HEK293 (cell line): ENCODE measurements around the gene RNF225.

ENCODE experiments used
- CTCF ChIA-PET: fragments of 350-600 bp; formaldehyde crosslinking; extraction: SDS; loops from one replicate; lab custom pipeline; 2021; ENCODE audit warnings: antibody characterized with exemption; lab: Yijun Ruan, JAX
- POLR2A ChIA-PET: fragments of 300-600 bp; formaldehyde crosslinking; extraction: SDS; loops from one replicate; lab custom pipeline; 2020; ENCODE audit warnings: antibody characterized with exemption, inconsistent platforms; lab: Yijun Ruan, JAX
- H3K27ac ChIP-seq: fragments of 200-500 bp; sonication (Bioruptor generic); 2 replicates; pipeline ENCODE4 v1.5.1; 2014; ENCODE audit warnings: low read depth, low read length, control low read depth, inconsistent platforms; ENCODE audit errors: extremely low read depth
- H3K36me3 ChIP-seq, 2 experiments: fragments of 200-500 bp in 1 of 2; sonication (Bioruptor generic) in 1 of 2; 1 replicate in 1 of 2; 2 replicates in 1 of 2; pipeline ENCODE4 v1.5.1; 2014 to 2017; ENCODE audit warnings: inconsistent platforms in 2 of 2, low read length in 2 of 2; ENCODE audit not compliant: control insufficient read depth in 2 of 2, insufficient read depth in 1 of 2
- H3K4me1 ChIP-seq: fragments of 200-500 bp; sonication (Bioruptor generic); 2 replicates; pipeline ENCODE4 v1.5.1; 2014; ENCODE audit warnings: mild to moderate bottlenecking, low read length, inconsistent platforms; ENCODE audit not compliant: control insufficient read depth, insufficient read depth
- H3K4me3 ChIP-seq: 2 replicates; pipeline ENCODE4 v1.5.1; 2011; ENCODE audit warnings: low read depth, mild to moderate bottlenecking, control low read depth, low read length, moderate library complexity
- H3K9me3 ChIP-seq: fragments of 200-500 bp; sonication (Bioruptor generic); 2 replicates; pipeline ENCODE4 v1.5.1; 2014; ENCODE audit warnings: low read depth, low read length, inconsistent platforms; ENCODE audit not compliant: control insufficient read depth, insufficient read depth
- KLF9 ChIP-seq: fragments of 450-650 bp; formaldehyde crosslinking; IDR thresholded peaks from 2 replicates; pipeline ENCODE4 v1.5.1; 2016; ENCODE audit warnings: missing biosample characterization, missing genetic modification characterization, low read depth
- SP7 ChIP-seq: fragments of 450-650 bp; formaldehyde crosslinking; IDR thresholded peaks from 2 replicates; pipeline ENCODE4 v1.5.1; 2016; ENCODE audit warnings: missing biosample characterization, missing genetic modification characterization
- YY2 ChIP-seq: fragments of 450-650 bp; formaldehyde crosslinking; IDR thresholded peaks from 2 replicates; pipeline ENCODE4 v1.5.1; 2016; ENCODE audit warnings: missing biosample characterization, missing genetic modification characterization
- ZIC2 ChIP-seq: fragments of 450-650 bp; formaldehyde crosslinking; IDR thresholded peaks from 2 replicates; pipeline ENCODE4 v1.5.1; 2016; ENCODE audit warnings: missing biosample characterization, missing genetic modification characterization
- ZNF174 ChIP-seq: fragments of 450-650 bp; formaldehyde crosslinking; IDR thresholded peaks from 2 replicates; pipeline ENCODE4 v1.5.0; 2017; ENCODE audit warnings: missing biosample characterization, mild to moderate bottlenecking, missing genetic modification characterization
- ZNF239 ChIP-seq: fragments of 450-650 bp; formaldehyde crosslinking; IDR thresholded peaks from 2 replicates; pipeline ENCODE4 v1.5.1; 2016; ENCODE audit warnings: missing biosample characterization, missing genetic modification characterization
- ZNF416 ChIP-seq: fragments of 450-650 bp; formaldehyde crosslinking; IDR thresholded peaks from 2 replicates; pipeline ENCODE4 v1.5.1; 2016; ENCODE audit warnings: missing biosample characterization, missing genetic modification characterization
- ZNF48 ChIP-seq: fragments of 450-650 bp; formaldehyde crosslinking; IDR thresholded peaks from 2 replicates; pipeline ENCODE4 v1.5.1; 2016; ENCODE audit warnings: missing biosample characterization, missing genetic modification characterization
- ZNF514 ChIP-seq: fragments of 450-650 bp; formaldehyde crosslinking; IDR thresholded peaks from 2 replicates; pipeline ENCODE4 v1.5.1; 2016; ENCODE audit warnings: missing biosample characterization, missing genetic modification characterization
- ZNF555 ChIP-seq: fragments of 450-650 bp; formaldehyde crosslinking; conservative IDR thresholded peaks from 2 replicates; pipeline ENCODE4 v1.5.1; 2017; ENCODE audit warnings: missing biosample characterization, mild to moderate bottlenecking, missing genetic modification characterization, inconsistent platforms
- ZNF629 ChIP-seq: fragments of 450-650 bp; formaldehyde crosslinking; IDR thresholded peaks from 2 replicates; pipeline ENCODE4 v1.5.1; 2017; ENCODE audit warnings: missing biosample characterization, missing genetic modification characterization
- ZNF843 ChIP-seq: fragments of 450-650 bp; formaldehyde crosslinking; IDR thresholded peaks from 2 replicates; pipeline ENCODE4 v1.5.1; 2016; ENCODE audit warnings: missing biosample characterization, missing genetic modification characterization
- ZSCAN16 ChIP-seq: fragments of 450-650 bp; formaldehyde crosslinking; IDR thresholded peaks from 2 replicates; pipeline ENCODE4 v1.5.1; 2016; ENCODE audit warnings: missing biosample characterization, missing genetic modification characterization
- ZSCAN30 ChIP-seq: fragments of 450-650 bp; IDR thresholded peaks from 2 replicates; pipeline ENCODE4 v1.5.1; 2018; ENCODE audit warnings: missing biosample characterization, mild to moderate bottlenecking, missing genetic modification characterization, moderate library complexity
- TF ChIP-seq, protein P1 (sequence below): fragments of 450-650 bp; formaldehyde crosslinking; IDR thresholded peaks from 2 replicates; pipeline ENCODE4 v1.5.1; 2016; ENCODE audit warnings: missing biosample characterization, missing genetic modification characterization, borderline replicate concordance
- TF ChIP-seq, protein P2 (sequence below): fragments of 450-650 bp; IDR thresholded peaks from 2 replicates; pipeline ENCODE4 v1.5.1; 2018; ENCODE audit warnings: missing biosample characterization, mild to moderate bottlenecking, missing genetic modification characterization
- TF ChIP-seq, protein P3 (sequence below): fragments of 450-650 bp; formaldehyde crosslinking; IDR thresholded peaks from 2 replicates; pipeline ENCODE4 v1.5.1; 2016; ENCODE audit warnings: missing biosample characterization, missing genetic modification characterization, low read depth
- TF ChIP-seq, protein P4 (sequence below): fragments of 450-650 bp; formaldehyde crosslinking; IDR thresholded peaks from 2 replicates; pipeline ENCODE4 v1.5.1; 2016; ENCODE audit warnings: missing biosample characterization, missing genetic modification characterization
- TF ChIP-seq, protein P5 (sequence below): fragments of 450-650 bp; formaldehyde crosslinking; IDR thresholded peaks from 2 replicates; pipeline ENCODE4 v1.5.1; 2017; ENCODE audit warnings: missing biosample characterization, mild to moderate bottlenecking, missing genetic modification characterization, moderate library complexity

The RNF225 gene

DNA sequence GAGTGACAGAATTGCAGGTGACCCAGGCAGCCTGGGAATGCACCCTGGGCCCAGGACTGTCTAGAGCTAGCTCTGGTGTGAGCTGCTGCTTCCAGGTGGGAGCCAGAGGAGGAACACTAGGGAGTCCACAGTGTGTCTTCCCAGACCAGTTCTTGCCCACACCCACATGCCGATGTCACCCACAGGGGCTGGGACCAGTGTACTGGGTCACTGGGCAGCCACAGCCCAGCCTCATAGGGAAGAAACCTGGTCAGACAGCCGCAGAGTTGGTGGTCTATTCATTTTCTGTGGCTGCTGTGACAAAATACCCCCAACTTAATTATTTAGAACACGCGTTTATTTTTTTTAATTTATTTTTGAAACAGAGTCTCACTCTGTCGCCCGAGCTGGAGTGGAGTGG is 3.1 kb downstream of the RNF225 start (continued):
- TF ChIP-seq ZNF843 (tag by site-specific recombination) = no peak
- TF ChIP-seq ZSCAN30 (tag by site-specific recombination) = no peak
- TF ChIP-seq ZNF555 (tag by site-specific recombination) = no peak
- TF ChIP-seq ZNF416 (tag by site-specific recombination) = no peak
- TF ChIP-seq, protein P1, sequence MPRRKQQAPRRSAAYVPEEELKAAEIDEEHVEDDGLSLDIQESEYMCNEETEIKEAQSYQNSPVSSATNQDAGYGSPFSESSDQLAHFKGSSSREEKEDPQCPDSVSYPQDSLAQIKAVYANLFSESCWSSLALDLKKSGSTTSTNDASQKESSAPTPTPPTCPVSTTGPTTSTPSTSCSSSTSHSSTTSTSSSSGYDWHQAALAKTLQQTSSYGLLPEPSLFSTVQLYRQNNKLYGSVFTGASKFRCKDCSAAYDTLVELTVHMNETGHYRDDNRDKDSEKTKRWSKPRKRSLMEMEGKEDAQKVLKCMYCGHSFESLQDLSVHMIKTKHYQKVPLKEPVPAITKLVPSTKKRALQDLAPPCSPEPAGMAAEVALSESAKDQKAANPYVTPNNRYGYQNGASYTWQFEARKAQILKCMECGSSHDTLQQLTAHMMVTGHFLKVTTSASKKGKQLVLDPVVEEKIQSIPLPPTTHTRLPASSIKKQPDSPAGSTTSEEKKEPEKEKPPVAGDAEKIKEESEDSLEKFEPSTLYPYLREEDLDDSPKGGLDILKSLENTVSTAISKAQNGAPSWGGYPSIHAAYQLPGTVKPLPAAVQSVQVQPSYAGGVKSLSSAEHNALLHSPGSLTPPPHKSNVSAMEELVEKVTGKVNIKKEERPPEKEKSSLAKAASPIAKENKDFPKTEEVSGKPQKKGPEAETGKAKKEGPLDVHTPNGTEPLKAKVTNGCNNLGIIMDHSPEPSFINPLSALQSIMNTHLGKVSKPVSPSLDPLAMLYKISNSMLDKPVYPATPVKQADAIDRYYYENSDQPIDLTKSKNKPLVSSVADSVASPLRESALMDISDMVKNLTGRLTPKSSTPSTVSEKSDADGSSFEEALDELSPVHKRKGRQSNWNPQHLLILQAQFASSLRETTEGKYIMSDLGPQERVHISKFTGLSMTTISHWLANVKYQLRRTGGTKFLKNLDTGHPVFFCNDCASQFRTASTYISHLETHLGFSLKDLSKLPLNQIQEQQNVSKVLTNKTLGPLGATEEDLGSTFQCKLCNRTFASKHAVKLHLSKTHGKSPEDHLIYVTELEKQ = no peak

DNA sequence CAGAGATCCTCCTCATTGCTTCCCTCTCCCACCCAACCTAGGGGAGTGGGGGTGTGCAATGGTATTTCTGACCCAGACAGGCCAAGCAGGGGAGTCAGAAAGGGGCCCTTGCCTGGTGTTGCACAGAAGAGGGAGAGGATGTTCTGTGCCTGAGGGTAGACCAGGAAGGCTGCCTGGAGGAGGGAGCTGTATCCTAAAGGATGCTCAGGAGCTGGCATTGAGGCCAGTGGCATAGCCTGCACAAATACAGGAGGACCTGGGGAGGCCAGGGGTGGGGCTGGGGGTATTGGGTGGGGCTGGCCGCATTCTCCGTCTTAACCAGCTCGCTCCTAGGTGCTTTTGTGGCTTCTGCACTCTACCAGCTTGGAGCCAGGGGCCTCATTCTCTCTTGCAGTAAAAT is 4.4 kb downstream of the RNF225 start:
- H3K4me1 ChIP-seq = peaks cover 3% of the 10 kb centered on the region; the same call in 1 of the 2 replicates
- TF ChIP-seq ZSCAN16 (no peak), KLF9 (tag by site-specific recombination) (no peak), ZNF514 (no peak), ZNF174 (tag by site-specific recombination) (no peak), ZNF629 (tag by site-specific recombination) (no peak), SP7 (no peak), YY2 (no peak), ZNF48 (tag by site-specific recombination) (no peak), ZNF239 (tag by site-specific recombination) (no peak), ZIC2 (no peak)
- TF ChIP-seq, protein P2, sequence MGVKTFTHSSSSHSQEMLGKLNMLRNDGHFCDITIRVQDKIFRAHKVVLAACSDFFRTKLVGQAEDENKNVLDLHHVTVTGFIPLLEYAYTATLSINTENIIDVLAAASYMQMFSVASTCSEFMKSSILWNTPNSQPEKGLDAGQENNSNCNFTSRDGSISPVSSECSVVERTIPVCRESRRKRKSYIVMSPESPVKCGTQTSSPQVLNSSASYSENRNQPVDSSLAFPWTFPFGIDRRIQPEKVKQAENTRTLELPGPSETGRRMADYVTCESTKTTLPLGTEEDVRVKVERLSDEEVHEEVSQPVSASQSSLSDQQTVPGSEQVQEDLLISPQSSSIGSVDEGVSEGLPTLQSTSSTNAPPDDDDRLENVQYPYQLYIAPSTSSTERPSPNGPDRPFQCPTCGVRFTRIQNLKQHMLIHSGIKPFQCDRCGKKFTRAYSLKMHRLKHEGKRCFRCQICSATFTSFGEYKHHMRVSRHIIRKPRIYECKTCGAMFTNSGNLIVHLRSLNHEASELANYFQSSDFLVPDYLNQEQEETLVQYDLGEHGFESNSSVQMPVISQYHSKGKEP (tag by site-specific recombination) = no peak
- TF ChIP-seq, protein P3, sequence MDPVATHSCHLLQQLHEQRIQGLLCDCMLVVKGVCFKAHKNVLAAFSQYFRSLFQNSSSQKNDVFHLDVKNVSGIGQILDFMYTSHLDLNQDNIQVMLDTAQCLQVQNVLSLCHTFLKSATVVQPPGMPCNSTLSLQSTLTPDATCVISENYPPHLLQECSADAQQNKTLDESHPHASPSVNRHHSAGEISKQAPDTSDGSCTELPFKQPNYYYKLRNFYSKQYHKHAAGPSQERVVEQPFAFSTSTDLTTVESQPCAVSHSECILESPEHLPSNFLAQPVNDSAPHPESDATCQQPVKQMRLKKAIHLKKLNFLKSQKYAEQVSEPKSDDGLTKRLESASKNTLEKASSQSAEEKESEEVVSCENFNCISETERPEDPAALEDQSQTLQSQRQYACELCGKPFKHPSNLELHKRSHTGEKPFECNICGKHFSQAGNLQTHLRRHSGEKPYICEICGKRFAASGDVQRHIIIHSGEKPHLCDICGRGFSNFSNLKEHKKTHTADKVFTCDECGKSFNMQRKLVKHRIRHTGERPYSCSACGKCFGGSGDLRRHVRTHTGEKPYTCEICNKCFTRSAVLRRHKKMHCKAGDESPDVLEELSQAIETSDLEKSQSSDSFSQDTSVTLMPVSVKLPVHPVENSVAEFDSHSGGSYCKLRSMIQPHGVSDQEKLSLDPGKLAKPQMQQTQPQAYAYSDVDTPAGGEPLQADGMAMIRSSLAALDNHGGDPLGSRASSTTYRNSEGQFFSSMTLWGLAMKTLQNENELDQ (tag by site-specific recombination) = no peak
- TF ChIP-seq, protein P4, sequence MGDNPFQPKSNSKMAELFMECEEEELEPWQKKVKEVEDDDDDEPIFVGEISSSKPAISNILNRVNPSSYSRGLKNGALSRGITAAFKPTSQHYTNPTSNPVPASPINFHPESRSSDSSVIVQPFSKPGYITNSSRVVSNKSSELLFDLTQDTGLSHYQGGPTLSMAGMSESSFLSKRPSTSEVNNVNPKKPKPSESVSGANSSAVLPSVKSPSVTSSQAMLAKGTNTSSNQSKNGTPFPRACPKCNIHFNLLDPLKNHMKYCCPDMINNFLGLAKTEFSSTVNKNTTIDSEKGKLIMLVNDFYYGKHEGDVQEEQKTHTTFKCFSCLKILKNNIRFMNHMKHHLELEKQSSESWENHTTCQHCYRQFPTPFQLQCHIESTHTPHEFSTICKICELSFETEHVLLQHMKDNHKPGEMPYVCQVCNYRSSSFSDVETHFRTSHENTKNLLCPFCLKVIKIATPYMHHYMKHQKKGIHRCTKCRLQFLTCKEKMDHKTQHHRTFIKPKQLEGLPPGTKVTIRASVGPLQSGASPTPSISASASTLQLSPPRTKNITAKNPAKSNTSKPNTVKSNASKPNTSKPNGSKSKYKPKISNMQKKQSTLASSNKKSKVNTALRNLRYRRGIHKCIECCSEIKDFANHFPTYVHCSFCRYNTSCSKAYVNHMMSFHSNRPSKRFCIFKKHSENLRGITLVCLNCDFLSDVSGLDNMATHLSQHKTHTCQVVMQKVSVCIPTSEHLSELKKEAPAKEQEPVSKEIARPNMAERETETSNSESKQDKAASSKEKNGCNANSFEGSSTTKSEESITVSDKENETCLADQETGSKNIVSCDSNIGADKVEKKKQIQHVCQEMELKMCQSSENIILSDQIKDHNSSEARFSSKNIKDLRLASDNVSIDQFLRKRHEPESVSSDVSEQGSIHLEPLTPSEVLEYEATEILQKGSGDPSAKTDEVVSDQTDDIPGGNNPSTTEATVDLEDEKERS (tag by site-specific recombination) = no peak
- TF ChIP-seq, protein P5, sequence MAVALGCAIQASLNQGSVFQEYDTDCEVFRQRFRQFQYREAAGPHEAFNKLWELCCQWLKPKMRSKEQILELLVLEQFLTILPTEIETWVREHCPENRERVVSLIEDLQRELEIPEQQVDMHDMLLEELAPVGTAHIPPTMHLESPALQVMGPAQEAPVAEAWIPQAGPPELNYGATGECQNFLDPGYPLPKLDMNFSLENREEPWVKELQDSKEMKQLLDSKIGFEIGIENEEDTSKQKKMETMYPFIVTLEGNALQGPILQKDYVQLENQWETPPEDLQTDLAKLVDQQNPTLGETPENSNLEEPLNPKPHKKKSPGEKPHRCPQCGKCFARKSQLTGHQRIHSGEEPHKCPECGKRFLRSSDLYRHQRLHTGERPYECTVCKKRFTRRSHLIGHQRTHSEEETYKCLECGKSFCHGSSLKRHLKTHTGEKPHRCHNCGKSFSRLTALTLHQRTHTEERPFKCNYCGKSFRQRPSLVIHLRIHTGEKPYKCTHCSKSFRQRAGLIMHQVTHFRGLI = no peak
- no peak overlapping the region for H3K4me3 ChIP-seq
- H3K27ac ChIP-seq = no peak overlapping the region
- H3K36me3 ChIP-seq = peaks cover under 1 to 12% of the 10 kb centered on the region in 2 experiments; a peak in 2 of 3 replicates
- no peaks in the 10 kb centered on the region for H3K9me3 ChIP-seq
- ChIA-PET CTCF (no interaction called here), POLR2A (interaction anchor here (0.7 to 1.5 kb wide), 5 partner anchors 8 to 183 kb away, joined by 3 to 10 read pairs (median 4); partner anchors contain the start of genes RPS5, ZNF497 and ZNF584)
